ENCODE measurements around the gene OXCT2.

OXCT2 gene

GRCh38 chr1:39733161-39733560 is 38.0 kb downstream of the OXCT2 start:
- DNase-seq (ENCODE audit: low read depth): no peak

- no peak for DNase-seq (ENCODE audit: low read depth)
Observed at GRCh38 chr1:39732730-39733129, 38.4 kb downstream of the OXCT2 start.

GRCh38 chr1:39729842-39730241 is 41.3 kb downstream of the OXCT2 start:
- no peak for DNase-seq (ENCODE audit: low read depth)

DNA sequence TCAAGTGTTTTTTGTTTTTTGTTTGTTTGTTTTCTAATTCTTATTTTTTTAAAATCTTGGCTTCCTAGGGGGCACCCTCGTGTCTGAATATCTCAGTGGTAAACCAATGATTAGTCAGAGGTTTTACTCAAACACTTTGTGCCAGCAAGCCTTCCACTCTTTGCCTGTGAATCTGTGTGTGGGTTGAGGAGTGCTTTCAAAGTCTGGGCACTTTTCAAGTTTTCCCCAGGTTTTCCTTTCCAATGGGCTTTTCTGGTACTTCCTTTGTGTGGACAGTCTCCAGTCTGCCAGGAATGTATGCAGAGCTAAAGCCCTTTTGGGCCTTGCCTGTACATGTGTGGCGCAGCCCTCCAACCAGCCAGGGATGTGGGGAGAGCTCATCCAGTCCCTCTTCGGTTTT is 42.1 kb downstream of the OXCT2 start:
- peak; percentile 35 for DNase-seq (ENCODE audit: low read depth)

GRCh38 chr1:39727932-39728317 is 43.2 kb downstream of the OXCT2 start:
- no peak for DNase-seq (ENCODE audit: low read depth)

DNA sequence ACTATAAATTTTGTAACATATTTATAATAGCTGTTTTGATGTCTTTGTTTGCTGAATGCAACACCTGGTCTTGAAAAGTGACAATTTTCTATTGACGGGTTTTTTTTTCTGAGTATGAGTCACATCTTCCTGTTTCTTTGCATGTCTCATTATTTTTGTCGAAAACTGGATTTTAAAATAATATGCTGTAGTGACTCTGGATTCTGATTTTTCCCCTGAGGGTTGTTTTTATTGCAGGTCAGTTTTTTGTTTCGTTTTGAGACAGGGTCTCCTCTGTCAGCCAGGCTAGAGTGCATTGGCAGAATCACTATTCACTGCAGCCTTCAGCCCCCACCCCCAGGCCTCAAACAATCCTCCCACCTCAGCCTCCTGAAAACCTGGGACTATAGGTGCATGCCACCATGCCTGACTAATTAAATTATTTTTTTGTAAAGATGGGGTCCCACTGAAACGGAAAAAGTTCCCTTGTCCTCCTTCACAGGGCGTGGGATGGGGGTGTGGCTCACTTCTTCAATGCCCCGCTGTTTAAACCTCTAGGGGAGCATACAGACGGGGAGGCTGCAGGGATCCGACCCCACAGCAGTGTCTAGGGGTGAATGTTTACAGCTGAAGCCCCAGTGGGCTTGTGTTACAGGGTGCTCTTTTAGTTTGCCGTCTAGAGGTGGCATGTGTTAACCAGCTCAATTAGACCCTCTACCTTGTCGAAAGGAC is 43.8 kb downstream of the OXCT2 start:
- DNase-seq (ENCODE audit: low read depth): peak; percentile 19

GRCh38 chr1:39726600-39726999 is 44.5 kb downstream of the OXCT2 start:
- DNase-seq (ENCODE audit: low read depth): no peak

GRCh38 chr1:39722495-39722894 is 48.7 kb downstream of the OXCT2 start:
- DNase-seq (ENCODE audit: low read depth): peak; percentile 67

GRCh38 chr1:39721664-39722063 is 49.5 kb downstream of the OXCT2 start:
- DNase-seq (ENCODE audit: low read depth): no peak

DNA sequence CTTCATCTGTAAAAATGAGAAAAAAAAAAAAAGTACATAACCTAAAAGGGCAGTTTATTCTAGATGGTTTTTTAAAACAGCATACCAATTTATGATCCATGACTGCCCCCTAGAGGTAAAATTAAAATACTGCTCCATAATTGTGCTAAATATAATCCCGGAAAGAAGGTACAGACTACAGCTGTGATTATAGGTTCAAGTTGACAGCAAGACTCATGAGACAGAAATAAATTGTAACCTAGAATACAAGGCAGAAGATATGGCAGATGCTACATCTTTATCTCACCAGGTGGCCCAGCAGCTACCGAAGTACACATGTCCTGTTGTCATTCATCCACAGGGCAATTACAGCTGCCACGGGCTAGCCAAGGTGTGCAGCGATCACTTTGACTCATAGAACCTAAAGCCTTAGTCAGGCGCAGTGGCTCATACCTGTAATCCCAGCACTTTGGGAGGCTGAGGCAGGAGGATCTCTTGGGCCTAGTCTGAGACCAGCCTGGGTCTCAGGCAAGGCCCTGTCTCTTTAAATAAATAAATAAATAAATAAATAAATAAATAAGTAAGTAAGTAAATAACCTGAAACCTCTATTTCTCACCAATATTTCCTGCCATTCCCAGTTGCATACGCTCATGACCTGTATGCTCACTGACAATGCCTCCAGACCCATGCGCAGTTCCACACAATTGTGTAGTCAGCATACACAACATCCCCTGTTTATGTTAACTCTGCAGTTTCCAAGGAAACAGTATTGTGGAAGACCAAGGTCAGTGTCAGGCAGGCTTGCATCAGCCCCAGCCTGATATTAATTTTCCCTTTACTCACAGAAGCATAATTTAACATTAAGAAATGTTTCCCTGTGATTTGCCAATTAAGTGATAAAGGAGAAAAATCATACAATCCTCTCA is 50.8 kb downstream of the OXCT2 start:
- peak; percentile 76 for DNase-seq (ENCODE audit: low read depth)

All from ELR (cell line).